Adrenal gland (tissue), 5 donors: ENCODE data around the gene RASD2.

Experiments
- CTCF ChIP-seq, 6 experiments: fragments of 450-650 bp in 4 of 6; fragments of 200-600 bp in 2 of 6; sonication (generic) in 1 of 6; IDR thresholded peaks; 1 replicate in 5 of 6; 2 replicates in 1 of 6; pipeline versions ENCODE4 v1.5.1 to v1.8.0; 2016 to 2021; ENCODE audit warnings: antibody characterized with exemption in 6 of 6, mild to moderate bottlenecking in 2 of 6, moderate library complexity in 1 of 6
- POLR2A ChIP-seq, 2 donors: fragments of 450-650 bp; IDR thresholded peaks; one replicate each; pipeline ENCODE4 v1.6.1; 2017; ENCODE audit warnings: antibody characterized with exemption in 2 of 2, mild to moderate bottlenecking in 2 of 2, moderate library complexity in 1 of 2
- donor health status: DM: no; HTN: no; CAD: no.

GRCh38 chr22:35576671-35577070, 36.0 kb downstream of the RASD2 start:
- TF ChIP-seq CTCF (IDR thresholded peaks at IDR 0.05) (no peak), POLR2A (IDR thresholded peaks at IDR 0.05) (no peak)
